Measurements from ENCODE around the gene SRBD1.

SRBD1 gene

GRCh38 chr2:45412754-45413379 lies 198.2 kb downstream of the SRBD1 start:
- DNase-seq = no peak

GRCh38 chr2:45409677-45410076 lies 201.4 kb downstream of the SRBD1 start:
- no peak for DNase-seq

GRCh38 chr2:45406621-45407020 lies 204.4 kb downstream of the SRBD1 start:
- DNase-seq = no peak

DNA sequence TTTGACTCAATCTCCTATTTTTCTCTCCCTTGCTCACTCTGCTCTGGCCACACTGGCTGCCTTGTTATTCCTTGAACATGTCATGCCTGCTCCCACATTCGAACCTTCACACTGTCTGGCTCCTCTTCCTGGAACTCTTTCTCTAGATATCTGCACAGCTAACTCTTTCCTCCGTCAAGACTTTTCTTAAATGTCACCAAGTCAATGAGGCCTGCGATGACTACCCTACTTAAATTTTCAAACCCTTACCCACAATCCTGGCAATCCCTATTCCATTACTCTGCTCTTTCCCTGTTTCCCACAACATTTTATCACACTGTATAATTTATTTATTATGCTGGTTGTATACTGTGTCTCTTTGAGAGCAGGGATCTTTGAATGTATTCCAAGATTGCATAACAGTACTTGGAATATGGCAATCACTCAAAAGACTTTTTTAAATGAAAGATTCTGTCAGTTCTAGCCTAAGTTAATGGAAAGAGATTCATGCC lies 206.2 kb downstream of the SRBD1 start:
- no peak for DNase-seq

GRCh38 chr2:45403036-45403435 lies 208.0 kb downstream of the SRBD1 start:
- no peak for DNase-seq

DNA sequence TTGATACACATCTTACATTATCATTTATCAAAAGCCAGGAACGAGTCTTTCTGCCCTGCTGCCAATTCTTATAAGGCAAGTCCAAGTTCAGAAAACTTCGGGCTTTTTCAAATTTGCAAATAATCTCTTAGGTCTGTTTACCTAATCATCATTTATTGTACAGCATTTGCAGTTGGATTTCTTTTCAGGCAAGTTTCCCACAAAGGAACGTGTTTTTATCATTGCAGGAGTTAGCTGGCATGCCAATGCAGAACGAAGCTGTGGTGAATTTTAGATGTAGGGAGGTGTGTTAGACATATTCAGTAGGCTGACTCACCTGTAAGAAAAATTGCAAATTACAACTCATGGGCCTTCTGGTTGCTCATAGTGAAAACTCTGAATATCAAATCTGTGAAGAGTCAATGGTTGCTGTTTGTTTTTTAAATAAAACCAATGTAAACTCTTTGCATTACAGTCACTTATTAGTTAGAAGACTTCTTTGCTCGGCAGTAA lies 209.6 kb downstream of the SRBD1 start:
- no peak for DNase-seq

GRCh38 chr2:45399040-45399784 lies 211.9 kb downstream of the SRBD1 start:
- no peak for DNase-seq

DNA sequence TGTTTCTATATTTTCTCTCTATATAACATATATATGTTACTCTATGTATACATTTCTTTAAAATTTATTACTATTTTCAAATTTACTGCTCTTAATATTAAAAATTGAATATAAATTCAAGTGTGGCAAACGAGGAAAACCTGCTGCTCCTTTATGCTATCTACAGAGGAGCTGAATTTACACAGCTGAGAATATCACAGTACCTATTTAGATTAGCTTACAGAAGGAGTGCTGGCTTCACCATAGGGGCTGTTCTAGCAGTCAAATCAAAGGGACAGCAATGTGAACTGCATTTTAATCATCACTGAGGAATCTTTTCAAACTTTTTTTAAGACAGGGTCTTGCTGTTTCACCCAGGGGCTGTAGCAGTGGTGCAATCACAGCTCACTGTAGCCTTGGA lies 213.8 kb downstream of the SRBD1 start:
- no peak for DNase-seq

DNA sequence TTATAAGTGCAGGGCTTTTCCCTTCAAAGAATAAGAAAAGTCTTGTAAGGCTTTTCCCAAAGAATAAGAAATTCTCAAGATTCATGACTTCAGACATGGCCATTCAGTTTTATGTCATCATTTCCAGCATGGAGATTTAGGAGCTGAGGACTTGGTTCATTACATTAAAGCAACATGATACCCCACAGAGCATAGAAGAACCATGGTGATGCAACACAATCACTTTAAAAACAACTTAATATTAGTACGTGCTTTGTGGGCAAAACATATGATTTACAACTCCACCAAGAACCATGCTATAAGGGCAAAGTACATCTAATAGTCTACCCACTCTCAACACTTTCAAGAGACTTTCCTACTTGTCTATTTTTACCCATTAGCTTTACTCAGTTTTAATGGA lies 214.4 kb downstream of the SRBD1 start:
- no peak for DNase-seq

- no peak for DNase-seq
Measured at GRCh38 chr2:45394842-45395241, 216.2 kb downstream of the SRBD1 start.

- no peak for DNase-seq
Measured at GRCh38 chr2:45394216-45394615, 216.9 kb downstream of the SRBD1 start.

GRCh38 chr2:45391866-45392265 lies 219.2 kb downstream of the SRBD1 start:
- no peak for DNase-seq

- no peak for DNase-seq
Measured at GRCh38 chr2:45390861-45391260, 220.2 kb downstream of the SRBD1 start.

- DNase-seq = no peak
Measured at GRCh38 chr2:45390441-45390840, 220.6 kb downstream of the SRBD1 start.

DNA sequence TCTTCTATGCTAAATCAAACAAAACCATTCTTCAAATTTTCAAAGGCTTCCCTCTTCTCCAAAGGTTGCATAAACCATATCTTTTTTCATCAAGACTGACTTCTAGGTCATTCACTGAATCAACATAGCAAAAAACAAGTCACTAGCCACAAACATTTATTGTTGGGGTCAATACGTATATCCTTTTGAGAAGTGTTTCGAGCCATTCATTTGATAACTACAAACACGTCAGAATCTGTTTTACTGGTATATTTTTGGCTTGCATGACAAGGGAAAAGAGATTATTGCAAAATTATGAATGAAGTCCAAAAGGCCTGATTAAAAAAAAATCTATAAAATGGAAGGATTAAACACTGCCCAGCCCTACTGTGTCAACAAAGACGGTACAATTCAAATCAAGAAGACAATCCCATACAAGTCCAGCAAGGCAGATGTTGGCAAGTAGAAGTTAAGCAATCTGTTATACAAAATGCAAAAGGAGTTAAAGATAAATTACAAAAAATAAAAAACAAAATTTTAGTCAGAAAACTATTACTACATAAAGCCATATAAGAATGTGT lies 222.4 kb downstream of the SRBD1 start:
- no peak for DNase-seq

- no peak for DNase-seq
Measured at GRCh38 chr2:45382744-45383143, 228.3 kb downstream of the SRBD1 start.

DNA sequence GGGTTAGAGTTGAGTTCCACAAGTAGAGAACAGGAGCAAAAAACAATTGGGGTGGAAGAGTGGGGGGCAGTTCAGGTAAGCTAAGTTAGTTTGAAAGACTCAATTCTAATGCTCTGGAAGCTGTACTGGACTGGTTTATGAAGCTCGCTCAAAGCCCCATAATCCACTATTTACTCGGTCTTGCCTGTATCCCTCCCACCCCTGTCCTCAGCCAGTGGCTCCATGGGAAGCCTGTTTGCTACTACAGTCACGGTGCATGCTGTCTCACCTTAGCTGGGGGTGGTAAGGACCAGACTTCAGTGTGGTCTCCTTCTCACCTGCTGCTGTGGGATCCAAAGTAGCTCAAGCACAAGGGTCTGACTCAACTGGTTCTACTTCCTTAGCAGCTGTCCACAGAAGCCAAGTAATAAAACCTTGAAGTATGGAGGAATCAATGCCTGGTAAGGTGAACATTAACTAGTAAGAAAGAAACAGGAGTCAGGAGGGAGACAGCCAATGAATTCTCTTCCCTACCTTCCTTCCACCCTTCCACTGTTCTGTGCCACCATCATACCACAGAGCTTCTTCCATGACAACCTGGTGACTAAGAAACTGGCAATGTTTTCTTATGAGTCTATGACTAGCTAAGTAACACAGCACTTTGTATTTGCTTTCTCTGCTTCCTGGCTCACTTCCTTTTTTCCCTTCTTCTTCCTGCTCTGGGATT lies 230.8 kb downstream of the SRBD1 start:
- DNase-seq = no peak

GRCh38 chr2:45379399-45380087 lies 231.5 kb downstream of the SRBD1 start:
- no peak for DNase-seq

DNA sequence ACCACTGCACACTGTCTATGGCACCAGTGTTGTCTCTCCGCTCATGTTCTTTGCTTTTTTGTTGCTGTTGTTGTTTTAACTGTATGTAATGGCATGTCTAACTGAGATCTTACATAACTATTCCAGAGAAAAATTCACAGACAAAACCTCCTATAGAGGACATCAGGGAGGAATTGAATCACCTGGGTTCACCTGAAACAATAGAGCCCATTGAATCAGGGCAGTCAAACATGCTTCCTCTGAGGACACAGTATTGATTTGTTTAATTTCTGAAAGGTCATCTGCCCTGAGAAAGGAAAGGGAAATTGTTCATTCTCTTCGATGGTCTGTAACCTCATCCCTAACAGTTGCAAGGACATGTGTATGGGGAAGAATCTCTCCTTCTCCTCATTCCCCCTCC lies 237.5 kb downstream of the SRBD1 start:
- DNase-seq = no peak

DNA sequence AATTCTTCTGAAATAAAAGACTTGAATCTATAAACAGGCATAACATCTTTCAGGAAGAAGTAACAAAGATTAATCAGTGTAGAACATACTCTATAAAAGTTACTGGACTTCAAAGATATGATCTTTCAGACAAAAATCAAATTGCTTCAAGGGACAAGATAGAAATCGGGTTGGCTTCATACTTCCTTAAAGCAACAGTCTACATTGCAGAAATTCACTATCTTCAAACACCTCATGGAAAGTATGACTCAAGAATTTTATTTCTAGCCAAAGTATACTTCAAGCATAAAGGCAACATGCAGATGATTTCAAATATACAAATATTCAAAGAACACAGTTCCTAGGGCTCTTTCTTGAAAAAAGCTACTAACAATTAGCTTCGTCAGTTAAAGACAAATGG lies 240.7 kb downstream of the SRBD1 start:
- DNase-seq = no peak

DNA sequence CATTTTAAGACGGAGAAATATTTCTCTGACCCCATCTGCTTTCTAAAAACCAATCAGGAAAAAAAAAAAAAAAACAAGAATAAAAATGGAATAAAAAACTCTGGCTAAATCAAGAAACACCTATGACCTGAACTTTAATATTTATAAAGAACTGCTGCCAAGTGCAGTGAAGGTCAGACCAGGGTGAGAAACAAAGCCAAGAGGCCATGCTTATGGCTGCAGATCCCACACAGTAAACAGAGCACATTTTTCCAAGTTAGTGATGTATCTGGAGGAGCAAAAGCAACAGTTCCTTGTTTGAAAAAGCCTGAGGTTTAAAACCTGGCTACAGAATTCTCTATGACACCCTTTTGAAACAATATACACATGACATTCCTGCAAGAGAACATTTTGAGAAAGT lies 242.3 kb downstream of the SRBD1 start:
- DNase-seq = no peak

DNA sequence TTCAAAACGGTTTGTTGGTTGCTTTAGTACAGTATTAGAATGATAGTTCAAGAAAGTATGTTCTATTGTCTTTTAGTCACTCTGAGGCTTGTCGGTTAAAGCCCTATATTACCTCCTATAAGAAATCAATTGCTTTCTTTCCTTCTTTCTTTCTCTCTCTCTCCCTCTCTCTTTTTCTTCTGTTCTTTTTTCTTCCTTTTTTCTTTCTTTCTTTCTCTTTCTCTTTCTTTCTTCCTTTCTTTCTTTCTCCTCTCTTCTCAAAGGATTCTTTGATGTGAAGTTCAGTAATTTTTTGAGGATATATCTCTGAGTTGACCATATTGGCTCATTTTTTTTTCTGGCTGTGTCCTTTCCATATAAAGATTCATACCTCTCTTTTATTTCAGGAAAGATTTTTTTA lies 249.4 kb downstream of the SRBD1 start:
- no peak for DNase-seq

DNA sequence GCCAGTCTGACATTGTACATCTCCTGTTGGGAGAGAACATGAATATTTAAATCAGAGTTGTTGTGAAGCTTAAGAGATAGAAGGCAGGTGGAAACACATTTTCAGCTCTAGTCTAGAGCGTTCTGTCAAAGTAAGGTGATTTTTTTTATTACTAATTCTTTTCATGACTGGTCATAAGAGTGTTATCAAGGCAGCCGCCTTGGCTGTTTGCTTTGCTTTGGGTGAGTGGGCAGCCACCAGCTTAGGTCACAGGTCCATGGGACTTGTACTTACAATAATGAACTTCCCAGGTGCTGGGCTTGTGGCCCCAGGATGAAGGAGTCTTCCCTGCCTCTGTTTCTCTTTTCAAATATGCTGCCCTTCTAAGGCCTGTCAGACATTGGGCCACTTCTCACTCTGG lies 256.3 kb downstream of the SRBD1 start:
- DNase-seq = no peak

Data from 8988T (cell line).